ENCODE measurements around the gene MPDZ. TPM values are rescaled to one million over a fixed set of nuclear protein-coding genes. Genes with fewer than 3 reads are reported as not detected.

The MPDZ gene
- total RNA-seq, 1 experiment from 2014 or later: not detected

- Histone ChIP-seq H3K4me2 (ENCODE audit: low read depth, low read length, poor library complexity, severe bottlenecking) (no peak overlapping the region), H3K79me2 (ENCODE audit: low read length) (no peaks in the 10 kb centered on the region), H2AFZ (ENCODE audit: low read length) (no peak overlapping the region), H4K20me1 (ENCODE audit: insufficient read depth, low read depth, low read length) (no peaks in the 10 kb centered on the region), H3K9ac (ENCODE audit: low read length) (no peak overlapping the region), H3K27ac (ENCODE audit: low read length) (no peak overlapping the region), H3K9me3 (ENCODE audit: low read length) (no peaks in the 10 kb centered on the region), H3K9me2 (replicated peaks; ENCODE audit: insufficient read depth, low read length) (no peaks in the 10 kb centered on the region), H3K4me1 (ENCODE audit: low read length) (no peaks in the 10 kb centered on the region), H3K36me3 (ENCODE audit: insufficient read depth, low read length) (no peaks in the 10 kb centered on the region), H3K4me3 (ENCODE audit: low read length) (no peak overlapping the region), H3K27me3 (ENCODE audit: low read length) (no peaks in the 10 kb centered on the region)
- no peak for DNase-seq
Observed at GRCh38 chr9:13292158-13292557, 12.7 kb upstream of the MPDZ start.

- Histone ChIP-seq H3K9ac (ENCODE audit: low read length) (no peak overlapping the region), H3K27me3 (ENCODE audit: low read length) (no peaks in the 10 kb centered on the region), H3K9me2 (replicated peaks; ENCODE audit: insufficient read depth, low read length) (no peaks in the 10 kb centered on the region), H3K9me3 (ENCODE audit: low read length) (no peaks in the 10 kb centered on the region), H3K4me2 (ENCODE audit: low read depth, low read length, poor library complexity, severe bottlenecking) (no peak overlapping the region), H3K36me3 (ENCODE audit: insufficient read depth, low read length) (no peaks in the 10 kb centered on the region), H3K4me3 (ENCODE audit: low read length) (no peak overlapping the region), H3K4me1 (ENCODE audit: low read length) (no peaks in the 10 kb centered on the region), H3K79me2 (ENCODE audit: low read length) (no peaks in the 10 kb centered on the region), H4K20me1 (ENCODE audit: insufficient read depth, low read depth, low read length) (no peaks in the 10 kb centered on the region), H3K27ac (ENCODE audit: low read length) (no peak overlapping the region), H2AFZ (ENCODE audit: low read length) (no peak overlapping the region)
- no peak for DNase-seq
Observed at GRCh38 chr9:13291718-13292117, 12.2 kb upstream of the MPDZ start.

GRCh38 chr9:13284011-13284410 lies 4.5 kb upstream of the MPDZ start:
- no peak overlapping the region for H3K4me3 ChIP-seq (ENCODE audit: low read length)
- no peaks in the 10 kb centered on the region for H3K79me2 ChIP-seq (ENCODE audit: low read length)
- no peak for DNase-seq
- no peaks in the 10 kb centered on the region for H3K9me3 ChIP-seq (ENCODE audit: low read length)
- no peaks in the 10 kb centered on the region for H4K20me1 ChIP-seq (ENCODE audit: insufficient read depth, low read depth, low read length)
- no peaks in the 10 kb centered on the region for H3K4me1 ChIP-seq (ENCODE audit: low read length)
- H2AFZ ChIP-seq (ENCODE audit: low read length): no peak overlapping the region
- no peaks in the 10 kb centered on the region for H3K9me2 ChIP-seq (replicated peaks; ENCODE audit: insufficient read depth, low read length)
- H3K36me3 ChIP-seq (ENCODE audit: insufficient read depth, low read length): no peaks in the 10 kb centered on the region
- no peak overlapping the region for H3K27ac ChIP-seq (ENCODE audit: low read length)
- no peak overlapping the region for H3K9ac ChIP-seq (ENCODE audit: low read length)
- H3K4me2 ChIP-seq (ENCODE audit: low read depth, low read length, poor library complexity, severe bottlenecking): no peak overlapping the region
- H3K27me3 ChIP-seq (ENCODE audit: low read length): no peaks in the 10 kb centered on the region

DNA sequence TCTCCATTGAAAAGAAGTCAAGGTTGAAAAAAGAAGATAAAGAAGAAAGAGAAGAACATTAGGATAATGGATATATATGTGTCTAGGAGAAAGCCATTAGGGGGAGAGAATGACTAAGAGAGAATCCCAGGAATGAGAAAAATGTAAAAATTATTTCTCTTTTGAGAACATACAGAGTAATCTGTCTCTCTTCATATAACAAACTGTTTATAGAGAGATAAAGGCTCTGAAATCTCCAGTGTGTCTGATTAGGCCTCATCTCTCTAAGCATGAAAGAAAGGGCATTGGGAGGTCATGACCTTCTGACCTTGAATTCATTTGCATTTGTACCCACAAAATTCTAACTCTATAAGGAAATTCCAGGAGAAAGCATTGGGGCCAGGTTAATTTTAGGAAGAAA lies 3.5 kb upstream of the MPDZ start:
- H3K9ac ChIP-seq (ENCODE audit: low read length): no peak overlapping the region
- H3K4me3 ChIP-seq (ENCODE audit: low read length): no peak overlapping the region
- H2AFZ ChIP-seq (ENCODE audit: low read length): no peak overlapping the region
- H4K20me1 ChIP-seq (ENCODE audit: insufficient read depth, low read depth, low read length): no peaks in the 10 kb centered on the region
- H3K4me2 ChIP-seq (ENCODE audit: low read depth, low read length, poor library complexity, severe bottlenecking): no peak overlapping the region
- DNase-seq: no peak
- H3K79me2 ChIP-seq (ENCODE audit: low read length): no peaks in the 10 kb centered on the region
- H3K27ac ChIP-seq (ENCODE audit: low read length): no peak overlapping the region
- H3K36me3 ChIP-seq (ENCODE audit: insufficient read depth, low read length): no peaks in the 10 kb centered on the region
- H3K9me3 ChIP-seq (ENCODE audit: low read length): no peaks in the 10 kb centered on the region
- no peaks in the 10 kb centered on the region for H3K9me2 ChIP-seq (replicated peaks; ENCODE audit: insufficient read depth, low read length)
- no peaks in the 10 kb centered on the region for H3K27me3 ChIP-seq (ENCODE audit: low read length)
- no peaks in the 10 kb centered on the region for H3K4me1 ChIP-seq (ENCODE audit: low read length)

- no peaks in the 10 kb centered on the region for H3K9me3 ChIP-seq (ENCODE audit: low read length)
- H4K20me1 ChIP-seq (ENCODE audit: insufficient read depth, low read depth, low read length): no peaks in the 10 kb centered on the region
- no peaks in the 10 kb centered on the region for H3K36me3 ChIP-seq (ENCODE audit: insufficient read depth, low read length)
- no peaks in the 10 kb centered on the region for H3K9me2 ChIP-seq (replicated peaks; ENCODE audit: insufficient read depth, low read length)
- H3K79me2 ChIP-seq (ENCODE audit: low read length): no peaks in the 10 kb centered on the region
- H3K4me3 ChIP-seq (ENCODE audit: low read length): no peak overlapping the region
- no peaks in the 10 kb centered on the region for H3K27me3 ChIP-seq (ENCODE audit: low read length)
- no peak overlapping the region for H3K4me2 ChIP-seq (ENCODE audit: low read depth, low read length, poor library complexity, severe bottlenecking)
- H3K27ac ChIP-seq (ENCODE audit: low read length): no peak overlapping the region
- H2AFZ ChIP-seq (ENCODE audit: low read length): no peak overlapping the region
- no peak for DNase-seq
- H3K4me1 ChIP-seq (ENCODE audit: low read length): no peaks in the 10 kb centered on the region
- no peak overlapping the region for H3K9ac ChIP-seq (ENCODE audit: low read length)
Observed at GRCh38 chr9:13281356-13282016, 2.0 kb upstream of the MPDZ start.

- Histone ChIP-seq H3K36me3 (ENCODE audit: insufficient read depth, low read length) (no peaks in the 10 kb centered on the region), H3K79me2 (ENCODE audit: low read length) (no peaks in the 10 kb centered on the region), H3K9me3 (ENCODE audit: low read length) (no peaks in the 10 kb centered on the region), H3K4me3 (ENCODE audit: low read length) (no peak overlapping the region), H3K4me1 (ENCODE audit: low read length) (no peaks in the 10 kb centered on the region), H2AFZ (ENCODE audit: low read length) (no peak overlapping the region), H4K20me1 (ENCODE audit: insufficient read depth, low read depth, low read length) (no peaks in the 10 kb centered on the region), H3K9me2 (replicated peaks; ENCODE audit: insufficient read depth, low read length) (no peaks in the 10 kb centered on the region), H3K27me3 (ENCODE audit: low read length) (no peaks in the 10 kb centered on the region), H3K4me2 (ENCODE audit: low read depth, low read length, poor library complexity, severe bottlenecking) (no peak overlapping the region), H3K27ac (ENCODE audit: low read length) (no peak overlapping the region), H3K9ac (ENCODE audit: low read length) (no peak overlapping the region)
- DNase-seq: no peak
Observed at GRCh38 chr9:13278368-13279246, 885 bp downstream of the MPDZ start.

- DNase-seq: no peak
- no peak overlapping the region for H3K9ac ChIP-seq (ENCODE audit: low read length)
- H3K79me2 ChIP-seq (ENCODE audit: low read length): no peaks in the 10 kb centered on the region
- no peak overlapping the region for H3K4me2 ChIP-seq (ENCODE audit: low read depth, low read length, poor library complexity, severe bottlenecking)
- H3K9me2 ChIP-seq (replicated peaks; ENCODE audit: insufficient read depth, low read length): no peaks in the 10 kb centered on the region
- no peaks in the 10 kb centered on the region for H4K20me1 ChIP-seq (ENCODE audit: insufficient read depth, low read depth, low read length)
- no peaks in the 10 kb centered on the region for H3K36me3 ChIP-seq (ENCODE audit: insufficient read depth, low read length)
- H3K27me3 ChIP-seq (ENCODE audit: low read length): no peaks in the 10 kb centered on the region
- no peaks in the 10 kb centered on the region for H3K4me1 ChIP-seq (ENCODE audit: low read length)
- no peak overlapping the region for H3K4me3 ChIP-seq (ENCODE audit: low read length)
- no peaks in the 10 kb centered on the region for H3K9me3 ChIP-seq (ENCODE audit: low read length)
- no peak overlapping the region for H2AFZ ChIP-seq (ENCODE audit: low read length)
- H3K27ac ChIP-seq (ENCODE audit: low read length): no peak overlapping the region
Observed at GRCh38 chr9:13278023-13278367, 1.5 kb downstream of the MPDZ start.

- no peaks in the 10 kb centered on the region for H3K4me1 ChIP-seq (ENCODE audit: low read length)
- no peak for DNase-seq
- no peak overlapping the region for H2AFZ ChIP-seq (ENCODE audit: low read length)
- H3K9me3 ChIP-seq (ENCODE audit: low read length): no peaks in the 10 kb centered on the region
- no peak overlapping the region for H3K4me3 ChIP-seq (ENCODE audit: low read length)
- no peak overlapping the region for H3K27ac ChIP-seq (ENCODE audit: low read length)
- no peak overlapping the region for H3K9ac ChIP-seq (ENCODE audit: low read length)
- H3K36me3 ChIP-seq (ENCODE audit: insufficient read depth, low read length): no peaks in the 10 kb centered on the region
- no peaks in the 10 kb centered on the region for H4K20me1 ChIP-seq (ENCODE audit: insufficient read depth, low read depth, low read length)
- H3K4me2 ChIP-seq (ENCODE audit: low read depth, low read length, poor library complexity, severe bottlenecking): no peak overlapping the region
- H3K27me3 ChIP-seq (ENCODE audit: low read length): no peaks in the 10 kb centered on the region
- H3K9me2 ChIP-seq (replicated peaks; ENCODE audit: insufficient read depth, low read length): no peaks in the 10 kb centered on the region
- no peaks in the 10 kb centered on the region for H3K79me2 ChIP-seq (ENCODE audit: low read length)
Observed at GRCh38 chr9:13274886-13275641, 4.4 kb downstream of the MPDZ start.

Measured in Karpas-422 (cell line).